Right renal pelvis (tissue), 4 donors: ENCODE measurements around the gene PSME2. TPM values are rescaled to one million over a fixed set of nuclear protein-coding genes. Genes with fewer than 3 reads are reported as not detected.

Experiments used
- DNase-seq, 4 donors: peaks; one replicate each; pipeline ENCODE4 v3.0.0-alpha.2; 2013; ENCODE audit warnings: low read depth in 4 of 4, low spot score in 3 of 4, missing footprints in 1 of 4
- polyA plus RNA-seq, 4 donors: library from polyadenylated mRNA; unstranded; fragments of 120-200 nt; gene quantifications; one replicate each; pipeline ENCODE4 v1.2.1, GENCODE V29; 2013; ENCODE audit not compliant: insufficient read length in 4 of 4

The PSME2 gene
- polyA plus RNA-seq, 4 donors, result 156 to 183 (median 168) TPM

- DNase-seq, result no peak
Measured at GRCh38 chr14:24157331-24157730, 10.9 kb upstream of the PSME2 start.

GRCh38 chr14:24156840-24157239 lies 10.4 kb upstream of the PSME2 start:
- DNase-seq, result no peak

- no peak for DNase-seq
Measured at GRCh38 chr14:24155100-24155499, 8.7 kb upstream of the PSME2 start.

- DNase-seq, result no peak
Measured at GRCh38 chr14:24151404-24152080, 5.1 kb upstream of the PSME2 start.

DNA sequence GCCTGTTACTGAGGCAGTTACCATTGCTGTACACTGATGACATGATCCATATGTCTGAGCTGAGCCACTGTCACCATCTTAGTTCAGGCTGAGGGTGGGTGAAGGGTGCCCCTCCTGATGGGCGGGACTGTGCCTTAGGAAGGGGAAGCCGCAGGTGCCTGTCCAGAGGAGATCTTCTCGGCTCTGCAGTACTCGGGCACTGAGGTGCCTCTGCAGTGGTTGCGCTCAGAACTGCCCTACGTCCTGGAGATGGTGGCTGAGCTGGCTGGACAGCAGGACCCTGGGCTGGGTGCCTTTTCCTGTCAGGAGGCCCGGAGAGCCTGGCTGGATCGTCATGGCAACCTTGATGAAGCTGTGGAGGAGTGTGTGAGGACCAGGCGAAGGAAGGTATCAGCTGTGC lies 4.6 kb upstream of the PSME2 start:
- DNase-seq, result no peak

- DNase-seq, result no peak
Measured at GRCh38 chr14:24150567-24150966, 4.2 kb upstream of the PSME2 start.

- no peak for DNase-seq
Measured at GRCh38 chr14:24150061-24150460, 3.7 kb upstream of the PSME2 start.

GRCh38 chr14:24149302-24149969 lies 3.0 kb upstream of the PSME2 start:
- no peak for DNase-seq

GRCh38 chr14:24147761-24148428 lies 1.5 kb upstream of the PSME2 start:
- DNase-seq, result no peak

DNA sequence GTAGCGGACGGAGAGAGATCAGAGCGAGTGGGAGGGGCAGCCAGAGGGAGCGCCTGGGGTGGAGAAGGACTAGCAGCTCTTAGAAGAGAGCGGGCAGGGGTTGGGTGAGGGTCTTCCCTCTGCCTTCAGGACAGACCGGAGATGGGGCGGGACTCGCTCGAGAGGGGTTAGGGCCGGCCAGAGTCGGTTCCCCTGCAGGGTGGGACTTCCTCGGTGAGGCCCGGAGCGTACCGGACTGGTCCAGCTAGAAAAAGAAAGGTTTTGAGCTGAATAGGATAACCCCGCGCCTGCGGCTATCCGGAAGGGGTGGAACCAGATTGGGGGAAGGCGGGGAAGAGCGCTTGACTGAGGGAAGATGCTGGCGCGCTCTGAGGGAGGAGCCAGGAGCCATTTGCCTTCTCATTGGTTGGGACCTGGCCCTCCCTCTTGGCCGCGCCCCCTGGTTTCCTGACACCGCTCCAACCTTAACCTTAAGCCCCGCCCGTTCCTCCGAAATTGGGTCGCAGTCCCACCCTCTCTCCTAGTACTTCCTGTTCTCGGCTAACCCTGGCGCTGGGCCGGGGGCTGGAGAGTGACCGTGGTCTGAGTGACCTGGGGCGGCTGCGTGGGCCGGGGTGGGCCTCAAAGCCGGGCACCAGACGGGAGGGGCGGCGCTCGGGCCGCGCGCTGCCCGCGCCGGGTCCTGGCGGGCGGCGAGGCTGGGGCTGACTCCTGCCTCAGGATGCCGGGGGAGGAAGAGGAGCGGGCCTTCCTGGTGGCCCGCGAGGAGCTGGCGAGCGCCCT lies 759 bp upstream of the PSME2 start, which contains the start of gene RNF31:
RNF31 (plus strand) TSS at position 521 of the 783 bp plus-strand sequence; CDS start at position 722, 201 bp downstream.
- DNase-seq, result peak; percentile 95 to 98 (median 96)

DNA sequence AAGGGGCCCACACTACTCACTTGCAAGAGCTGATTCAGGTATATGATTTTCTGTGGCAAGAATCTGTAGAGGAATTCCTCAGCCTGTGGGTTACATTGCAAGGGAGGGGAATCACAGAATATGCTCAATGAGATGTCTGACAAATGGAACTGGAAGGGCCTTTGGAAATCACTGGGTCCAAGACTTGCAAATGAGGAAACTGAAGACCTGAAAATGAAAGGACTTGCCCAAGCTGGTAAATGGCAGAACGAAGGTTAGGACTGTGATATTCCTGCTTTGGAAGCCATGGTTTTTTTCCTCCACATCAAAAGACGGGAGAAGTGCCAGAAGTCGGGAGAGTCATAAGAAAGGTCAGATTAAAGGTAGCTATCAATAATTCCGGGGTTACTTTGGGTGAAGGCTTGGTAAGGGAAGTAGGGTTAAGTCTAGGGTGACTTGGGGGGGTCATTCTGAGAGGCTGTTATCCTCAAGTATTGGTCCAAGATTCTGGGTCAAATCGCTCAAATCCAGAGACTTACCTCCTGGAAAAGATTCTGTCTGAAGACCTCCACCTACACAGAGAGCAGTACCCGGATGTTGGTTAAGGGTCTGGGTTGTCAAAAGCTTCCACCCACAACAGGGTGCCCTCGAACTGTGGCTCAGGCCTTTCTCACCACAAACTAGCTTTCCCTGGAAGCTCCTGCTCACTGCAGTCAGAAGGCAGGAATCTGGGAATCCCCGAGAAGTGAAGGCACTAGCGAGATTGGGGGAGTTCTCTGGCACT lies 539 bp downstream of the PSME2 start:
- DNase-seq, result no peak

DNA sequence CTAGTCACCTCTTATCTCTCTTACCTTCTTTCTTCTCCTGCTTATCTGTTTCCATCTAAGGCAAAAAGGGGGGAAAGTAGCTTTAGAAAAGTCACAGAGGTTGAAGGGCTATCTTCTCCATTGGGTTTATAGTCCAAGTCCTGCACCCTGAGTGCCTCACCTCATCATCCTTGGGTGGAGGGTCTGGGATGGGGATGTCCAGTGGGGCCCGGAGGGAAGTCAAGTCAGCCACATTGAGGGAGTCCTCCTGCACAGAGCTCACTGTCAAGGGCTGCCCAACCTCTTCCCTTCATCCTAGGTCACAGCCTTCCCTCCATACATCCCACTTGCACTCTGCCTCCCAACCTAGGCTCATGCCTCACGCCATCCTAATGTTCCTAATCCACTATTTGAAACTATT lies 1.2 kb downstream of the PSME2 start:
- DNase-seq, result no peak

DNA sequence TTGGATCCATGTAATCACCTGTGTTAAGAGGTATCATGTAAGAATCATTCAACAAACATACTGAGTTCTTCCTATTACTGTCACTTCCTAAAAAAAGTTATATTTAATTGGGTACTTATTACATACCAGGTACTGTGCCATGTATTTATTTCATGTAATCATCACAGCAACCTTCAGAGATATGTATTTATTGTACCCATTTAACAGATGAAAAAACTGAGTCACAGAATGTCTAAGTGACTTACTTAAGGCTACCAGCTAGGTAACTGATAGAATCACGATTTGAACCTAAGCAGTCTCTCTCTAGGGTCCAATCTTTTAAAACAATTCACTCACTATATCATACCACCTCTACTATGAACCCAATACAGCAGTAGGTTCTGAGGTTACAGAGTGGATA lies 2.0 kb downstream of the PSME2 start:
- no peak for DNase-seq

GRCh38 chr14:24143511-24143910 lies 2.9 kb downstream of the PSME2 start:
- DNase-seq, result no peak

DNA sequence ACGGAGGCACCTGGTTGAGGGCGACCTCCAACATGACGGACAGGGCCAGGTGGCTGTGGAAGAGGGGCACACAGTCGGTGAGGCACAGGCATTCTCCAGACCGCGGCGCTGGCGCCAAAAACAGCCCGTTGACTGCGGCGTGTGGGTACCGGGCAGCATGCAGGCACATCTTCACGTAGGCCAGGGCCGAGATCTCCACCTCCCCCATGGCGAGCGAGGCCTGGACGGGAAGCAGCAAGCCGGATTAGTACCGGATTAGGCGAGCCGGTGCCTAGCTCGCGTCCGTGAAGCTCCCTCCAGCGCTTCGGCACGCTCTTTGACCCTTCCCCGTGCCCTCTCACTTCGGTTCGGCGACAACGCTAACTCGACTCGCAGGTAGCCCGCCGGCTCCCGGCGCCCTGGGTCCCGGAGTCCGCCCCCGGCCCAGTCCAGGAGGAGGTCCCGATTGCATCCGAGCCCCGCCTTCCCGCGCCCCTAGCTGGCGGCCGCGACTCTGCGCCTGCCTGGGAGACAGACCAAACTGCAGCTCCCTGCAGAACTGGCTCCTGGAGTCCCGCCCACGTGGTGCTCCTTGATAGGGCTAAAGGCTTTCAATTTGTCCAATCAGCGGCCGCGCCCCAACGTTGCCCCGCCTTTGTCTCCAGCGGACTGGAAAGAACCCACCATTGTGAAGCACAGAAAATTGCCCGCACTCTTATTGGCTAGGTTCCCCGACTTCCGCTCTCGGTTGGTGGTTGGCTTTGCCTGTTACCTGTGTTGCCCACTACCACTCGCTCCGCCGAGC lies 5.1 kb downstream of the PSME2 start, which contains the start of gene EMC9:
EMC9 (minus strand) TSS at position 495 of the 784 bp plus-strand sequence; CDS start at position 208, 287 bp downstream.
- DNase-seq, result peak; percentile 99 to 100 (median 99)

DNA sequence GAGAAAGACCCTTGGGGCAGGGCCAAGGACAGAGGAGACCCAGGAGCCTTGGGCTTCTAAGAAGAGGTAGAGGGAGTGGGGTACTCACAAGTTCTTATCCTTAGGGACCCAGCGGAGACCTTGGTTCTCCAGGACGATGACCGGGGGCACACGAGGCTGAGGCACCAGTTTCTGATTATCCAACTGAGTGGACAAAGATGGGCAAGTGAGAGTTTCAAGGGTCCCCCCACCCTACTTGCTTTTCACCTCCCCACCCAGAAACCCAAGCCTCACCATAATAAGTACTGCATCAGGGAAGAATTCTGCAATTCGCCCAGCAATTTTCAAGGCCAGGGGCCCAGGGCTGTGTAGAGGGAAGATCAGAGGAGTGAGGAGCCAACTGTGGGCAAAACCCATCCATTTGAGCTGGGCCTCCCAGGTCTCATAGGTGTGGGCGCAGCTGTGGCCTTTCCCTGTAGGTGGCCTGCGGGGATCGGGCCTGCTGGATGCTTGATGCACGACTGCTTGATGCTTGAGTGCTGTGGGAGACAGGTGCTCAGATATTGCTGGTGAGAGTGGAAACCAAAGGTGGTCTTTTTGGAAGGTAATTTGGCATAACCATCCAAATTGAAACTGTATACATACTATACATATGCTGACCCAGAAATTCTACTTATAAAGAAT lies 7.0 kb downstream of the PSME2 start:
- DNase-seq, result no peak

DNA sequence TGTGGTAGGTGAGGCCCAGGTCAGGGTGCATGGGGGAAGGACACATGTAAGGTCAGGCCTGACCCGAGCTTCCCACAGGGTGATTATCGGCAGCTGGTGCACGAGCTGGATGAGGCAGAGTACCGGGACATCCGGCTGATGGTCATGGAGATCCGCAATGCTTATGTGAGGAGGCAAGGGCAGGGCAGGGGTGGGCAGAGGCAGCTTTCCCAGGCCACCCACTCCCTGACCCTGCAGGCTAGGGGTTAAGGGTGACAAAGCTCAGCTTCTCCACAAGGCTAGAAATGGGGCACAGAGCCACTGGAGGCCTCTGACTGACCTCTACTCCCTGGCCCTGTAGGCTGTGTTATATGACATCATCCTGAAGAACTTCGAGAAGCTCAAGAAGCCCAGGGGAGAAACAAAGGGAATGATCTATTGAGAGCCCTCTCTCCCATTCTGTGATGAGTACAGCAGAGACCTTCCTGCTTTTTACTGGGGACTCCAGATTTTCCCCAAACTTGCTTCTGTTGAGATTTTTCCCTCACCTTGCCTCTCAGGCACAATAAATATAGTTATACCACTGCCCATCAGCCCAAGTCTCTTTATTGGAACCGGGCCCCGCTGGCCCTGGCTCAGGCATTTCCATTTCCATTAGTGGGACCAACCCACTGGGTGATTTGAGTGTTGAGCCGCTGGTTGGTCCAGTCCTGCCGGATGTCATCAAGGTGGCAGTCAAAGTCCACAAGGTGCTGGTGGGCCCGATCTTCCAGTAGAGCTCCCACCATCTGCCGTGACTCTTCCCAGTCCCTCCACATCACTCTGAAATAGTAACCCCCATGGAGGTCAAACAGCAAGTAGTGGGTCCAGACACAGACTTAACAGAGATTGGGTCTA lies 7.8 kb downstream of the PSME2 start:
- no peak for DNase-seq
